Embryonic facial prominence (tissue), 1 donor: ENCODE measurements around the gene NRM.
A peak's percentile ranks its signal among the peaks of the same experiment; 100 is the strongest.
"Not testable (repeated sequence)": the region's sequence is repeated elsewhere in the genome, so short reads cannot be mapped to it uniquely, and the experiment has no call there.

ENCODE experiments used
- DNase-seq: peaks from one replicate; pipeline ENCODE4 v3.0.0-alpha.2; 2016; ENCODE audit errors: extremely low spot score

Gene NRM

GRCh38 chr6:30720738-30721197 lies 30.0 kb upstream of the NRM start:
- no peak for DNase-seq

- peak; percentile 97 for DNase-seq
Observed at GRCh38 chr6:30719791-30720737, 29.3 kb upstream of the NRM start, which contains the start of gene TUBB. Gene TUBB (plus strand): TSS chr6:30720352. CDS start chr6:30720507, 155 bp downstream.

- no peak for DNase-seq
Observed at GRCh38 chr6:30719356-30719755, 28.6 kb upstream of the NRM start.

GRCh38 chr6:30717845-30718720 lies 27.3 kb upstream of the NRM start:
- DNase-seq, result not testable (repeated sequence)

GRCh38 chr6:30717129-30717844 lies 26.5 kb upstream of the NRM start, which contains the start of gene MDC1:
Gene MDC1 (minus strand): TSS chr6:30717281. CDS start chr6:30715175, 2,106 bp downstream.
- peak; percentile 98 for DNase-seq

- DNase-seq, result no peak
Observed at GRCh38 chr6:30716879-30717128, 26.0 kb upstream of the NRM start.

- no peak for DNase-seq
Observed at GRCh38 chr6:30714263-30714662, 23.5 kb upstream of the NRM start.

GRCh38 chr6:30712441-30712945 lies 21.7 kb upstream of the NRM start:
- DNase-seq, result no peak

- DNase-seq, result no peak
Observed at GRCh38 chr6:30711758-30712380, 21.1 kb upstream of the NRM start.

GRCh38 chr6:30709101-30709868 lies 18.5 kb upstream of the NRM start:
- no peak for DNase-seq

GRCh38 chr6:30707281-30707850 lies 16.6 kb upstream of the NRM start:
- DNase-seq, result no peak

- no peak for DNase-seq
Observed at GRCh38 chr6:30705620-30706019, 14.8 kb upstream of the NRM start.

- DNase-seq, result no peak
Observed at GRCh38 chr6:30703821-30704220, 13.0 kb upstream of the NRM start.

- no peak for DNase-seq
Observed at GRCh38 chr6:30703011-30703410, 12.2 kb upstream of the NRM start.

GRCh38 chr6:30700340-30700739 lies 9.6 kb upstream of the NRM start:
- no peak for DNase-seq

GRCh38 chr6:30696432-30696831 lies 5.6 kb upstream of the NRM start:
- no peak for DNase-seq

GRCh38 chr6:30691208-30691847 lies 544 bp upstream of the NRM start:
- DNase-seq, result no peak

GRCh38 chr6:30689985-30690384 lies 799 bp downstream of the NRM start:
- DNase-seq, result no peak

- DNase-seq, result no peak
Observed at GRCh38 chr6:30689022-30689865, 1.5 kb downstream of the NRM start.
